GM19372 (cell line): ENCODE data around the gene PCCA.
"Not testable (repeated sequence)": the region's sequence is repeated elsewhere in the genome, so short reads cannot be mapped to it uniquely, and the experiment has no call there.

Source experiments
- ATAC-seq: cut with Tn5 transposase; IDR thresholded peaks from one replicate; pipeline ENCODE4 v1.9.1; 2021; ENCODE audit warnings: mild to moderate bottlenecking, low read depth, moderate library complexity; ENCODE audit not compliant: unreplicated experiment

Gene PCCA

DNA sequence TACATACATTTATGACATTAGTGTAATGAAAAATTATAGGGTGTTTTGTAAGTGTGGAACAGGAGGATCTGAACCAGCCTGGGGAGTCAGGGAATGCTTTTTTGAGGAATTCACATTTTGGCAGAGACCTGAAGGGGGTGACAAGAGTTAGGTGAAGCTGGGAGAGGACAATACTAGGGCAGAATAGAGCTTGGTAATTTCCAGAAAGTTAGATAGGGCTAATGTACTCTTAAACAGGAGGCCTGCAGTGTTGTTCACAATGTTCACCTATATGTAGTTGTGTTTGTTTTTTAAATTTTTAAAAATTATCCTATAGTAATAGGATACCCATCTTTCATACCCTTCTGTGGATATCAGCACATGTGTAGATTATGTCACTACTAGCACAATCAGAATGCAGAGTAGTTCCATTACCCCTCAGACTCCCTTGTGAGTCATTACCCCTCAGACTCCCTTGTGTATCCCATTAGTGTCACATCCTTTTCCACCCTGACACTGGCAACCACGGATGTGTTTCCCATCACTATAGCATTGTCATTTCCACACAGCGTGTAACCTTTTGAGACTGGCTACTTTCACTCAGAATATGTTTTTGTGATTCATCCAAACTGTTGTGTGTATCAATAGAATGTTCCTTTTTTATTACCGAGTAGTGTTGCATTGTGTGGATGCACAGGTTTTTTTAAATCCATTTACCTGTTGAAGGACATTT lies 43.1 kb downstream of the PCCA start:
- no peak for ATAC-seq

DNA sequence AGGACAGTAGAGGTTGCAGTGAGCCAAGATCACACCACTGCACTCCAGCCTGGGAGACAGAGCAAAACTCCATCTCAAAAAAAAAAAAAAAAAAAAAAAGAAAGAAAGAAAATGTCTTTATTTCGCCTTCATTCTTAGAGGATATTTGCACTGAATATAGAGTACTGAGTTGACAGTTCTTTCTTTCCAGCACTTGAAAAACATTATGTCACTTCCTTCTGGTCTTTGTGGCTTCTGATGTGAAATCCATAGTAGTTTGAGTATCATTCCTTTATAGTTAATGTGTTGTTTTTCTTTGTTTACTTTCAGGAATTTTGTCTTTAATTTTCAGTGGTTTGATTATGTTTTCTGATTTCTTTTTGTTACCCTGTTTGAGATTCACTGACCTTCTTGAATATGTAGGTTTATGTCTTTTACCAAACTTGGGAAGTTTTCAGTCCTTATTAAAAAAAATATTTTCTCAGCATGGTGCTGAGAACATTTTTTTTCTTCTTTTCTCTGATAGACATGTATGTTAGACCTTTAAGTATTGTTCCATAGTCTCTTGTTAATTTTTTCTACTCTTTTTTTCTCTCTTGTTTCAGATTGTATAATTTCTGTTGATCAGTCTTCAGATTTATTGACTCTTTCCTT lies 50.1 kb downstream of the PCCA start:
- ATAC-seq = no peak

DNA sequence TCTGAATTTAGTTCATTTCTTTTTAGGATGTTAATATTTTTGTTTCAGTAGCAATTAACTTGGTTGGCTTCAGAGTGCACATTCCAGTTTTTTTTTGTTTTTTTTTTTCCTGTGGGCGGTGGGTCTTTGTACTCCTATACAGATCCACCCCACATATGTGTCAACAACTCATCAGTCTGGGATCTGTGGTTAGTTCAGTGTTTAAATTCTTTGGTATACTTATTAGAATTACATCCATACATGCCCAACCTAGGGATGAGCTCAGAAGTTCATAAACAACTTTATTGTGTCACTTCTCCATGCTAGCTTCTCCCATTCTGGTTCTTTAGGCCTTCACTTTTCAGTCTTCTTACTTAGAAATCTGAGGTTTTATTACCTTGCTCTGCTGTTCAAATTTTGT lies 50.9 kb downstream of the PCCA start:
- no peak for ATAC-seq

DNA sequence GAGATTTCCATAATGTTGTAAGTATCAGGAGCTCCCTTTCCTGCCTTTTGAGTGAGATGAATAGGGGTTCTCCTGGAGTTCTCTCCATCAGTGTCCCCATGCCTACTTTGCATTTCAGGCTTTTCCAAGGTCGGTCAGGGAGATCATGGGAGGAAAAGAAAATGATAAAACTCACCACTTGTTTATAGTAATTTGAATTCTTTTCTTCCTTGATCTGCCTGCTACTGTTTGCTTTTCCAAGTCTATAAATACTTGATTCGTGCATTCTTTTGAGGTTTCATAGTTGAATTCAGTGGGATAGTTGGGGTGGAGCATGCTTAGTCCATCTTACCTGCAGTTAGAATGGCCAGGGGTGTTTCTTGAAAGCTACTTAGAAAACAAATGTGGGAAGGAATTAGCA lies 51.5 kb downstream of the PCCA start:
- ATAC-seq = no peak

DNA sequence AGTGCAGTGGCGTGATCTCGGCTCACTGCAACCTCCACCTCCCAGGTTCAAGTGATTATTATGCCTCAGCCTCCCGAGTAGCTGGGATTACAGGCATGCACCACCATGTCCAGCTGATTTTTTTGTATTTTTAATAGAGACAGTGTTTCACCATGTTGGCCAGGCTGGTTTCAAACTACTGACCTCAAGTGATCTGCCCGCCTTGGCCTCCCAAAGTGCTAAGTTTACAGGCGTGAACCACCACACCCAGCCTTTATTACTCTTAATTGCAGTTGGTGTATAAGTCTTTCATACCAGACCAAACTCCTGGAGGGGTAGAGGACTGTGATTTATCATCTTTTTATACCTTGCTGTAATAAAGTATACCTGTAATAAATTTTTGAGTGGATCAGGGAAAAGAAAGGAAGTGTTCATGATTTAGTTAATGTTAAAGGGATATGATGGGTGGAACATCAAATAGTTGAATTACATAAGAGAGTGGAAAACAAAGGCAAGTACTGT lies 52.6 kb downstream of the PCCA start:
- ATAC-seq = not testable (repeated sequence)

DNA sequence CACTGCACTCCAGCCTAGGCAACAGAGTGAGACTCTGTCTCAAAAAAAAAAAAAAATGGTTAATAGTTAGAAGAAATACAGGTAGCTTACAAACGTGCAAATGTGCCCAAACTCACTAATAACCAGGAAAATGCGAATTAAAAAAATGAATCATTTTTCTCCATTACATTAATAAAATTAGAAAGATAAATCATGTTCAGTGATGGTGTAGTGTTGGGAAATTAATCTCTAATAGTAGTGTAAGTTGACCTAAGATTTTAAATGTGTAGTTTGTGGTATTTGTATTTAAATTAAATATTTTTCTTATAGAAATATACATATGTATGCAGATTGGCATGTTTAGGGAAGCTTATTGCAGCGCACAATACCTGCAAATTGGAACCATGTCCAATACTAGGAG lies 57.6 kb downstream of the PCCA start:
- no peak for ATAC-seq

DNA sequence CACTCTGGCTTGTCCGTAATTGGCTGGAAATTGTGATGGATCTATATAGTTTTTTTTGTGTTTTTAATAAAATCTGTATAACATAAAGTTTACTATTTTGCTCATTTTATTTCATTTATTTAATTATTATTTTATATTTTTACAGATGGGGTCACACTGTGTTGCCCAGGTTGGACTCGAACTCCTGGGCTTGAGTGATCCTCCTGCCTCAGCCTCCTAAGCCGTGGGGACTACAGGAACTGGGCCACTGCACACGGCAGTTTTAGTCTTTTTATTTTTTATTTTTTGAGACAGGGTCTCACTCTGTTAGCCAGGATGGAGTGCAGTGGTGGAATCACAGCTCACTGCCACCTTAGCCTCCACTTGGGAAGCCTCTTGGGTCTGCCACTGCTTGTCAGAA lies 58.9 kb downstream of the PCCA start:
- no peak for ATAC-seq

DNA sequence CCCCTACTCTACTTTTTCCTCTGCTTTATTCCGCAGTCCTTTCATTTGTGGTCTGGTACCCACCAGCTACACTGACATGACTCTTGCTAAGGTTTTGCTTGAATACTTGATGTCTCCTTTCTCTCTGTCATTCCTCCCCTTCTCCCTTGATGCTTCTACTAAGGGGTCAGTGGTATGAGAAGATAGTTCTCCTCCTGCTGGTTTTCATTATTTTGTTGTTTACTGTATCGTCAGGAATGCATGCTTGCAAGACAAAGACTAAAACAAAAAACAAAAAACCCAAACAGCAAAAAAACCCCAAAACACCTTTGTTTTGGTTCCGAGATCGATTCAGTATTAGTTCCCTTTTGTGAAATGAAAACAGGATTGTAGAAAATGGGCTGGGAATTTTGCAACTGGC lies 59.5 kb downstream of the PCCA start:
- no peak for ATAC-seq

DNA sequence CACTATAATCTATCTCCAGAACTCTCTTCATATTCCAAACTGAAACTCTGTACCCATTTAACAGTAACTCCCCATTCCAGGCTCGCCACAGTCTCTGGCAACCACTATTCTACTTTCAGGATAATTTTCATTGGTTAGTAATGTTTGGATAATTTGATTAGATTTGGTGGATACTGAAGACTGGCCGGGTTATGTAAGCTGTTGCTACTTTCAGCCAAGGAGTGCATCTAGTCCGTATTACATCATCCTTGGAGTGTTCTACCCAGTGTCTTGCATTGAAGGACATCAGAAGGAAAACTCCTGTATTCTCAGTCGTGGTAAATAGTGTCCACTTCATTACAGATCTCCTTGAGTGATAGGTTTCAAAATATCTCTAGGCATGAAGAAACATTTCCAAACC lies 60.5 kb downstream of the PCCA start:
- no peak for ATAC-seq

DNA sequence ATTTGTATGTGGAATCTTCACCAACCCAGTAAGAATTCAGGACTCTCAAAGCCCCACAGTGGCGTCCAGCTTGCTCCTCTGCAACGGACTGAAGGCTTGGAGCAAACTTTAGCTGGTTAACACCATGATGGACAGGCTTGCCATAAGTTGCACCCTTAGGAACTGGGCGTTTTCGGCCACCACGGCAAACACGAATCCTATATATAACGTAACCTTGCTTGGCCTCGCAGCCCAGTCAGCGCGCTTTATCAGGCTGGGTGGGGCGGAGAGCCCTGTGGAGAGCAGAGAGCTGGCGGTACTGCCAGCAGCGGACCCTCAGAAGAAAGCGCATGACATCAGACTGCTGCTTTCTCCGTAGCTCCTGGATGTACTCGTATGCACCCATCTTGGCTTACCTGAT lies 61.8 kb downstream of the PCCA start:
- ATAC-seq = not testable (repeated sequence)

DNA sequence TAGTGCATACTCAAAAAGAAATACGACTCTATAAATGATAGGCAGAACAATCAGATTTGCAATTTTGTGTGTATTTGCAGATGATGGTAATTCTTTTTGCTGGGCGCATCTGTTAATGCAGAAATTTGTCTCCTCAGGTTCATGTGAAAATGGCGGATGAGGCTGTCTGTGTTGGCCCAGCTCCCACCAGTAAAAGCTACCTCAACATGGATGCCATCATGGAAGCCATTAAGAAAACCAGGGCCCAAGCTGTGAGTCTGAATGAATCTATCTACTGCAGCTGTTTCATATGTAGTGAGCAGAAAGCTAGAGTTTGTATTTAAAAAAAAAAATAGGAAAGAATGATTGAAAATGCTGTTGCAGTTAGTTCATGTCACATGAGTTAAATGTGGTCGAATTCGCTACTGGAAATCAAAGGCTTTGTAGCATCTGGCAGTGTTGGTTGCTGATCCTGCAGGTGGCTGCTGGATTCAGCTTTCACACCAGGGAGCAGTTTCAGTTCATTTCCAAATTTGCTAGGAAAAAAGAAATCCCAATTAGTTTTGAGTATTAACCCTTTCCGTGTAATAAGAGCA lies 66.0 kb downstream of the PCCA start:
- ATAC-seq = no peak

DNA sequence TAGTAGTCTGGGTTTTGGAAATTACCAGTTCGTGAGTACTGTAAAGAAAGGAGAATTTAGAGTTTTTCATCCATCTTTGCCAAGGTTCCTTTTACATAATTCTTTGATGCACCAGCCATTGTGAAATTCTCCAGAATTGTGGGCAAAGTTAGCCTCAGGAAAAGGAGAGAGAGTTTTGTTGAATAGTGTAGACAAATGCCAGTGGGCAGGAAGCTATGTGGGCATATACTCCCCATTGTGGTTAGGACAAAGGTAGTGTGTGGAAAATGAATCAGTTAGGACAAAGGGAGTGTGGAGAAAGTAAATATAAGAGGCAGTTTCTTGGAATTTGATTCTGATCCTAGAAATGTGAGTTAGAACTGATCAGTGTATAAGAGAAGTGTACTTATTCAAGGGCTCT lies 67.9 kb downstream of the PCCA start:
- no peak for ATAC-seq

DNA sequence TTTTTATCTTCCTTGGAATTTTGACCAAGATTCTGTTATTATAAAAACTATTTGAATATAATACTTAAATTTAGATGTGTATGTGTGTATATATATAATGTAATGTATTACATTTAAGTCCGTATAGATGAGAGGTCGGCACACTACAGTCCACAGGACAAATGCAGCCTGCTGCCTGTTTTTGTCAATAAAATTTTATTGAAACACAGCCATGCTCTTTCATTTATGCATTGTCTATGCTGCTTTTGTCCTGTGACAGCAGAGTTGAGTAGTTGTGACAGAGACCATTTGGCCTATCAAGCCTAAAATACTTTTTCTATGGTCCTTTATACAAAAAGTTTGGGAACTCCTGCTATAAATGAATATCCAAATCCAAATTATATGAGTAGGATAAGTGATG lies 69.7 kb downstream of the PCCA start:
- no peak for ATAC-seq

DNA sequence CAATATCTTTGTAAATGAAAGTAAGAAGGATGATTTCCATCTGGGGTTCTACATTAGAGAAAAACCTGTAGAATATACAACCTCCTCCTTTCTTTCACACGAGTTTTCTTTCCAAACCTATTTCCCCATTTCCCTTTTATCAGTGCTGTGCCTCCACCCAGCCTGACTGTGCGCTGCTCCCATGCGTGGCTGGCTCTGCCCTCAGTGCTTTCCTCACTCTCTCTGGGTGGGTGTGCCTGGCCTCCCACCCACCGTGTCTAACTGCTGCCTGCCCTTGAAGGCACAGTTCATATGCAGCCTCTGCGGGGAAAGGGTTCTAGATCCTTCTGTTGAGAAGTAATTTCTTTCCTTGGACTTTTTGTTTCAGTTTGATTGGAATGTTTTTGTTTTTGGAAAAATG lies 70.7 kb downstream of the PCCA start:
- ATAC-seq = no peak

DNA sequence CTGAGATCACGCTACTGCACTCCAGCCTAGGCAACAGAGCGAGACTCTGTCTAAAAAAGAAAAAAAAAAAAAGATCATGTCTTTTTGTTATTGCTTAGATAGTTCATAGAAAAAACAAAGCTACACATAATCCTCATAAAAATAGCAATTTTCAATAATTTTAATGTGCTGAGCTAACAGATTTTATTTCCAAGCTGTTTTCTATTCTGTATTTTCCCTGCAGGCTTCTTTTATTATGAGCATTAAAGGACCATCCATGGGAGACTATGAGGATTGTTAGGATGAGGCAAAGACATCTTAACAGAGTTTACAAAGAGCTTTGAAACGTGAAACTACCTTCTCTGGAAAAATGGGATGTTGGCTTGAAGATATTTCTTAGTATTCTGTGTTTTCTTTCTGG lies 71.6 kb downstream of the PCCA start:
- no peak for ATAC-seq

DNA sequence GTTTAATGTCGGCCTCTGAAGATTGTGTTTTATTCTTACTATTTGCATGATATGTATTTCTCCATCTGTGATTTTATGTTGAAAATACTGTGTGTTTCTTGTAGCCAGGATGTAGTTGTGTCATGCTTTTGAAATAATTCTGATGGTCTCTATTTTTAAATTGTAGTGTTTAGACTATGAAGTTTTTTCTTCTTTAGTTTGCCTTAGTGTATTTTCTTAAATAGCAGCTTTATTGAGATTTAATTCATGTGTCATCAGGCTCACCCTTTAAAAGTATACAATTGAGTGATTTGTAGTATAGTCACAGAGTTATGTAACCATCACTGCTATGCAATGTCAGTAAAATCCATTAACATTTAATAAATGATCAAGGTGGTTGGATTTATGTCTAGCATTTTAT lies 74.5 kb downstream of the PCCA start:
- ATAC-seq = no peak

DNA sequence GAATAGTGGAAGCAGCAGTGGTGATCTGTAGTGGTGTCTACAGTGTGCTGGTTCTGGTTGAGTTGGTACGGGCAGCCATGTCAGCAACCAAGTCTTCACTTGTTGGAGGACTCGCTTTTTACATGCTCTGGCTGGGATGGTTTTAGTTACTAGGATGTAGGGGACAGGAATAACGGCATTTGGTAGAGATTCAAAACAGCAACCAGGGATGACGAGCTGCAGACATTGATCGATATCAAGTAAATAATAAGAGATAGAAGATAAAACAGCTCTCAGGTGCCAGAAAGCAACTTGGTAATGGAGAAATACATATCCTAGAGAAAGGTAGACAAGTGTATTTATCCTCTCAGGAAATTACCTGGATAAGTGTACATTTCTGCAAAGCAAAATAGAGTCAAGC lies 84.3 kb downstream of the PCCA start:
- no peak for ATAC-seq

DNA sequence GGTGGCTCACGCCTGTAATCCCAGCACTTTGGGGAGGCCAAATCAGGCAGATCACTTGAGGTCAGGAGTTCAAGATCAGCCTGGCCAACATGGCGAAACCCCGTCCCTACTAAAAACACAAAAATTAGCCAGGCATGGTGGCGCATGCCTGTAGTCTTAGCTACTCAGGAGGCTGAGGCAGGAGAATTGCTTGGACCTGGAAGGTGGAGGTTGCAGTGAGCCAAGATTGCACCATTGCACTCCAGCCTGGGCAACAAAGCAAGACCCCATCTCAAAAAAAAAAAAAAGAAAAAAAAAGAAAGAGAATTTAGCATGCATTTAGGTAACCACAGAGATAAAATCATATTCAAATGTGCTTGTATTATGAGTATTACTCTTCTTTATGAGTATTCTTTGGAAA lies 85.6 kb downstream of the PCCA start:
- ATAC-seq = not testable (repeated sequence)

DNA sequence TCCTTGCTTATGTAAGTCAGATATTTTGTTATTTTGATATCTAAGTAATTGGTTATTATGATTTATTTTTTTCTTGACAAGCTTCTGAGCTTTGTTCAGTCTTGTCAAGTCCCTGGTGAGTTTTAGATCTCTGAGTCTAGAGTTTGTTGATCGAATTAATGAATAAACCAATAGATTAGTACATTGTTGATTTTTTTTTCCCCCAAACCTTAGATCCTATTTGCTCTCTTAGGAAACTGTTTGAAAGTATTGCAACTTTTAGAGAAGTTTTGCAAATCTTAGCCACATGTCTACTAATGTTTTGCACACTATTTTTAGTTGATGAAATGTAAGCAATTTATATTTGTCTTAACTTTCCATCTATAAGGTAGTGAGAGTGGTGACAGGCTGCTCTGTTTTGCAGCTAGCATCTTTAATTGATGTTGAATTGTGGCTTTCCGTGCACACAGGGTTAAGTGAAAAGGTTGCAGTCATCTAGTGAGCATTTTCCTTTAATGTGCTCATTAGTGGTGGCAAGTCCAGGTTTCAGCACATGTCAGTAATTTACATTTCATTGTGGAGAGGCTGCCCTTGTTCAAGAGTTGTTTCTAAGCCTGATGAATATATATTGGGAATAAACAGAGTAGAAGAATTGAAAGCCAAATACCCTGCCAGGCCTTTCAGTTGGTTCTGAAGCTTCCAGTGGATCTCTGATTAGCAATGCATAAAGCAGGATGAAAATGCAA lies 86.3 kb downstream of the PCCA start:
- ATAC-seq = no peak

DNA sequence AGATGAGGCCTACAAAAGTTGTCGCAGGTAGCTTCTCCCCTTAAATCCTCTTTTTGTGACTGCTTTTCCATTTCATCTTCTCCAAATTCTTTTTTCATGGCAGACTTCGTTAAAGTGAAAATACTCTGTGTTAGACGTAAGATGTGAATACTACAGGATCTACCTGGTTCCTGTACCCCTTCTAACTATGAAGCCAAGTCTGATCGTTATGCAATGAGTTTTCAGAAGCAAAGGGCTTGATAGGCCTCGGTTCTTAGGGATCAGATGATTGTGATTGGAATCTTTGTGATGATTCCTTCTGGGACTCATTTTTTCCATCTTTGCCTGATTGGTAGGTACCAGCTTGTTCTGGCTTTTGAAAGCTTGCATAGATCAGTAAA lies 86.9 kb downstream of the PCCA start:
- no peak for ATAC-seq

DNA sequence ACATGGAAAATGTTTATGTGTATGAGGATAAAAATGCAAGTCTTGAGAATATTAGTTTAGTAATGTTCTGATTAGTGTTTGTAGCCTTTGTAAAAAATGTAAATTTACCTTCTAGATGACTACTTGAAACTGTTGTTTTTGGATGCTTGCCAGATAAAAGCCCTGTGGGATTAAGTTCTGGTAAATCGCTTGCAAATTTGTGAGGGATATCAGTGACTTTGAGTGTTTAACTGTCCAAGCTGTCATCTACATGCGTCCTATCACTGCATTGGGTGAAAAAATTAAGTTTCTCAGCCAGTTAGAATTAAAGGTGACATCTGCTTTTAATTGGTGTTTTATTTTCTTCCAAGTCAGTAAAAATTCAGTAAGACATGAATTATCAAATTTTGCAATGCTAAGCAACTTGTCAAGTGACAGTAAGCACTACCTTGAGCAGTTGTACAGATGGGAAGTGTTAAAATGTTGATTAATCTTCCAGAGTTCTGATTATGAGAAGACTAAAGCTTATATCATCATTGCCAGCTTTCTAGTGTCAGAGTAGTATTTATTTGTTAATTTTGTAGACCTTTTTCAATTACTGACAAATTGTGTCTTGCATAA lies 88.0 kb downstream of the PCCA start:
- no peak for ATAC-seq
